ENCODE measurements around the gene VEGFA.

VEGFA gene

DNA sequence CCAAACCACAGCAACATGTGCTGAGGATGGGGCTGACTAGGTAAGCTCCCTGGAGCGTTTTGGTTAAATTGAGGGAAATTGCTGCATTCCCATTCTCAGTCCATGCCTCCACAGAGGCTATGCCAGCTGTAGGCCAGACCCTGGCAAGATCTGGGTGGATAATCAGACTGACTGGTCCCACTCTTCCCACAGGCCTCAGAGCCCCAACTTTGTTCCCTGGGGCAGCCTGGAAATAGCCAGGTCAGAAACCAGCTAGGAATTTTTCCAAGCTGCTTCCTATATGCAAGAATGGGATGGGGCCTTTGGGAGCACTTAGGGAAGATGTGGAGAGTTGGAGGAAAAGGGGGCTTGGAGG lies 1.5 kb upstream of the VEGFA start:
- DNase-seq (ENCODE audit: low spot score) = no peak
- TF ChIP-seq, protein P1, sequence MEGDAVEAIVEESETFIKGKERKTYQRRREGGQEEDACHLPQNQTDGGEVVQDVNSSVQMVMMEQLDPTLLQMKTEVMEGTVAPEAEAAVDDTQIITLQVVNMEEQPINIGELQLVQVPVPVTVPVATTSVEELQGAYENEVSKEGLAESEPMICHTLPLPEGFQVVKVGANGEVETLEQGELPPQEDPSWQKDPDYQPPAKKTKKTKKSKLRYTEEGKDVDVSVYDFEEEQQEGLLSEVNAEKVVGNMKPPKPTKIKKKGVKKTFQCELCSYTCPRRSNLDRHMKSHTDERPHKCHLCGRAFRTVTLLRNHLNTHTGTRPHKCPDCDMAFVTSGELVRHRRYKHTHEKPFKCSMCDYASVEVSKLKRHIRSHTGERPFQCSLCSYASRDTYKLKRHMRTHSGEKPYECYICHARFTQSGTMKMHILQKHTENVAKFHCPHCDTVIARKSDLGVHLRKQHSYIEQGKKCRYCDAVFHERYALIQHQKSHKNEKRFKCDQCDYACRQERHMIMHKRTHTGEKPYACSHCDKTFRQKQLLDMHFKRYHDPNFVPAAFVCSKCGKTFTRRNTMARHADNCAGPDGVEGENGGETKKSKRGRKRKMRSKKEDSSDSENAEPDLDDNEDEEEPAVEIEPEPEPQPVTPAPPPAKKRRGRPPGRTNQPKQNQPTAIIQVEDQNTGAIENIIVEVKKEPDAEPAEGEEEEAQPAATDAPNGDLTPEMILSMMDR (IDR thresholded peaks at IDR 0.05) = no peak
- H3K4me3 ChIP-seq = no peak overlapping the region
- peak overlapping the region in 1 of 2 donors; percentile 88 for H3K27ac ChIP-seq

DNA sequence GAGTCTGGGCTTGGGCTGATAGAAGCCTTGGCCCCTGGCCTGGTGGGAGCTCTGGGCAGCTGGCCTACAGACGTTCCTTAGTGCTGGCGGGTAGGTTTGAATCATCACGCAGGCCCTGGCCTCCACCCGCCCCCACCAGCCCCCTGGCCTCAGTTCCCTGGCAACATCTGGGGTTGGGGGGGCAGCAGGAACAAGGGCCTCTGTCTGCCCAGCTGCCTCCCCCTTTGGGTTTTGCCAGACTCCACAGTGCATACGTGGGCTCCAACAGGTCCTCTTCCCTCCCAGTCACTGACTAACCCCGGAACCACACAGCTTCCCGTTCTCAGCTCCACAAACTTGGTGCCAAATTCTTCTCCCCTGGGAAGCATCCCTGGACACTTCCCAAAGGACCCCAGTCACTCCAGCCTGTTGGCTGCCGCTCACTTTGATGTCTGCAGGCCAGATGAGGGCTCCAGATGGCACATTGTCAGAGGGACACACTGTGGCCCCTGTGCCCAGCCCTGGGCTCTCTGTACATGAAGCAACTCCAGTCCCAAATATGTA lies 957 bp upstream of the VEGFA start:
- no peak for DNase-seq (ENCODE audit: low spot score)
- Histone ChIP-seq H3K4me3 (peak overlapping the region; percentile 95), H3K27ac (peak overlapping the region in 1 of 2 donors; percentile 88)

DNA sequence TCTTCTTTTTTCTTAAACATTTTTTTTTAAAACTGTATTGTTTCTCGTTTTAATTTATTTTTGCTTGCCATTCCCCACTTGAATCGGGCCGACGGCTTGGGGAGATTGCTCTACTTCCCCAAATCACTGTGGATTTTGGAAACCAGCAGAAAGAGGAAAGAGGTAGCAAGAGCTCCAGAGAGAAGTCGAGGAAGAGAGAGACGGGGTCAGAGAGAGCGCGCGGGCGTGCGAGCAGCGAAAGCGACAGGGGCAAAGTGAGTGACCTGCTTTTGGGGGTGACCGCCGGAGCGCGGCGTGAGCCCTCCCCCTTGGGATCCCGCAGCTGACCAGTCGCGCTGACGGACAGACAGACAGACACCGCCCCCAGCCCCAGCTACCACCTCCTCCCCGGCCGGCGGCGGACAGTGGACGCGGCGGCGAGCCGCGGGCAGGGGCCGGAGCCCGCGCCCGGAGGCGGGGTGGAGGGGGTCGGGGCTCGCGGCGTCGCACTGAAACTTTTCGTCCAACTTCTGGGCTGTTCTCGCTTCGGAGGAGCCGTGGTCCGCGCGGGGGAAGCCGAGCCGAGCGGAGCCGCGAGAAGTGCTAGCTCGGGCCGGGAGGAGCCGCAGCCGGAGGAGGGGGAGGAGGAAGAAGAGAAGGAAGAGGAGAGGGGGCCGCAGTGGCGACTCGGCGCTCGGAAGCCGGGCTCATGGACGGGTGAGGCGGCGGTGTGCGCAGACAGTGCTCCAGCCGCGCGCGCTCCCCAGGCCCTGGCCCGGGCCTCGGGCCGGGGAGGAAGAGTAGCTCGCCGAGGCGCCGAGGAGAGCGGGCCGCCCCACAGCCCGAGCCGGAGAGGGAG lies 580 bp downstream of the VEGFA start:
- peak overlapping the region; percentile 76 to 88 for H3K27ac ChIP-seq
- TF ChIP-seq, protein P1 (IDR thresholded peaks at IDR 0.05) = no peak
- no peak for DNase-seq (ENCODE audit: low spot score)
- peak overlapping the region; percentile 95 for H3K4me3 ChIP-seq

More for the DNA sequence above, 957 bp upstream of the VEGFA start:
- TF ChIP-seq, protein P1 (IDR thresholded peaks at IDR 0.05) = no peak

DNA sequence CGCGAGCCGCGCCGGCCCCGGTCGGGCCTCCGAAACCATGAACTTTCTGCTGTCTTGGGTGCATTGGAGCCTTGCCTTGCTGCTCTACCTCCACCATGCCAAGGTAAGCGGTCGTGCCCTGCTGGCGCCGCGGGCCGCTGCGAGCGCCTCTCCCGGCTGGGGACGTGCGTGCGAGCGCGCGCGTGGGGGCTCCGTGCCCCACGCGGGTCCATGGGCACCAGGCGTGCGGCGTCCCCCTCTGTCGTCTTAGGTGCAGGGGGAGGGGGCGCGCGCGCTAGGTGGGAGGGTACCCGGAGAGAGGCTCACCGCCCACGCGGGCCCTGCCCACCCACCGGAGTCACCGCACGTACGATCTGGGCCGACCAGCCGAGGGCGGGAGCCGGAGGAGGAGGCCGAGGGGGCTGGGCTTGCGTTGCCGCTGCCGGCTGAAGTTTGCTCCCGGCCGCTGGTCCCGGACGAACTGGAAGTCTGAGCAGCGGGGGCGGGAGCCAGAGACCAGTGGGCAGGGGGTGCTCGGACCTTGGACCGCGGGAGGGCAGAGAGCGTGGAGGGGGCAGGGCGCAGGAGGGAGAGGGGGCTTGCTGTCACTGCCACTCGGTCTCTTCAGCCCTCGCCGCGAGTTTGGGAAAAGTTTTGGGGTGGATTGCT lies 1.3 kb downstream of the VEGFA start:
- no peak for DNase-seq (ENCODE audit: low spot score)

DNA sequence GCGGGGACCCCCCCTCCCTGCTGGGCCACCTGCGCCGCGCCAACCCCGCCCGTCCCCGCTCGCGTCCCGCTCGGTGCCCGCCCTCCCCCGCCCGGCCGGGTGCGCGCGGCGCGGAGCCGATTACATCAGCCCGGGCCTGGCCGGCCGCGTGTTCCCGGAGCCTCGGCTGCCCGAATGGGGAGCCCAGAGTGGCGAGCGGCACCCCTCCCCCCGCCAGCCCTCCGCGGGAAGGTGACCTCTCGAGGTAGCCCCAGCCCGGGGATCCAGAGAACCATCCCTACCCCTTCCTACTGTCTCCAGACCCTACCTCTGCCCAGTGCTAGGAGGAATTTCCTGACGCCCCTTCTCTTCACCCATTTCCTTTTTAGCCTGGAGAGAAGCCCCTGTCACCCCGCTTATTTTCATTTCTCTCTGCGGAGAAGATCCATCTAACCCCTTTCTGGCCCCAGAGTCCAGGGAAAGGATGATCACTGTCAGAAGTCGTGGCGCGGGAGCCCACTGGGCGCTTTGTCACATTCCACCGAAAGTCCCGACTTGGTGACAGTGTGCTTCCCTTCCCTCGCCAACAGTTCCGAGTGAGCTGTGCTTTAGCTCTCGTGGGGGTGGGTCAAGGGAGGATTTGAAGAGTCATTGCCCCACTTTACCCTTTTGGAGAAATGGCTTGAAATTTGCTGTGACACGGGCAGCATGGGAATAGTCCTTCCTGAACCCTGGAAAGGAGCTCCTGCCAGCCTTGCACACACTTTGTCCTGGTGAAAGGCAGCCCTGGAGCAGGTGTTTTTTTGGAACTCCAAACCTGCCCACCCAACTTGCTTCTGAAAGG lies 2.1 kb downstream of the VEGFA start:
- peak overlapping the region; percentile 76 to 88 for H3K27ac ChIP-seq
- peak; percentile 85 for DNase-seq (ENCODE audit: low spot score)
- peak overlapping the region; percentile 95 for H3K4me3 ChIP-seq
- TF ChIP-seq, protein P1 (IDR thresholded peaks at IDR 0.05) = no peak

More for the DNA sequence above, 1.3 kb downstream of the VEGFA start:
- peak overlapping the region; percentile 95 for H3K4me3 ChIP-seq
- TF ChIP-seq, protein P1 (IDR thresholded peaks at IDR 0.05) = no peak
- peak overlapping the region; percentile 76 to 88 for H3K27ac ChIP-seq

DNA sequence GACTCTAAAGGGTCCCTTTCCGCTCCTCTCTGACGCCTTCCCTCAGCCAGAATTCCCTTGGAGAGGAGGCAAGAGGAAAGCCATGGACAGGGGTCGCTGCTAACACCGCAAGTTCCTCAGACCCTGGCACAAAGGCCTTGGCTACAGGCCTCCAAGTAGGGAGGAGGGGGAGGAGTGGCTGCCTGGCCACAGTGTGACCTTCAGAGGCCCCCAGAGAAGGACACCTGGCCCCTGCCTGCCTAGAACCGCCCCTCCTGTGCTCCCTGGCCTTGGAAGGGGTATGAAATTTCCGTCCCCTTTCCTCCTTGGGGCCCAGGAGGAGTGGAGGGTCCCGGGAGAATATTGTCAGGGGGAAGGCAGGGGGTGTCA lies 2.7 kb downstream of the VEGFA start:
- TF ChIP-seq, protein P1 (IDR thresholded peaks at IDR 0.05) = no peak
- DNase-seq (ENCODE audit: low spot score) = no peak
- H3K4me3 ChIP-seq = peak overlapping the region; percentile 95
- peak overlapping the region; percentile 76 to 88 for H3K27ac ChIP-seq
